PC-3 (cell line): ENCODE measurements around the gene JHY. TPM values are rescaled to one million over a fixed set of nuclear protein-coding genes. Genes with fewer than 3 reads are reported as not detected.

Source experiments
- ATAC-seq: fragments of 200-7000 bp; cut with Tn5 transposase; 2 replicates; pipeline ENCODE4 v1.9.1; 2020; ENCODE audit warnings: mild to moderate bottlenecking, moderate library complexity
- BruUV-seq: library from RNA; stranded (reverse); fragments of 400-500 nt; replicated peaks from 2 replicates; lab custom pipeline; 2021; lab: Mats Ljungman, UMichigan
- CTCF ChIA-PET: fragments of 300-600 bp; sonication (Branson Sonifier 250); formaldehyde crosslinking; loops from one replicate; lab custom pipeline; 2022; ENCODE audit warnings: antibody characterized with exemption; lab: Charles Lee
- POLR2A ChIA-PET: fragments of 300-600 bp; sonication (Branson Sonifier 250); formaldehyde crosslinking; loops from one replicate; lab custom pipeline; 2022; ENCODE audit warnings: antibody characterized with exemption; ENCODE audit not compliant: unreplicated experiment; lab: Charles Lee
- DNase-seq: peaks from one replicate; pipeline ENCODE4 v3.0.0-alpha.2; 2015
- H2AFZ ChIP-seq: fragments of 300-600 bp; sonication (generic); 2 replicates; pipeline ENCODE4 v1.6.0; 2016; ENCODE audit warnings: antibody characterized with exemption, low read length
- H3F3A ChIP-seq: fragments of 300-600 bp; sonication (generic); one replicate; pipeline ENCODE4 v1.6.0; 2017; ENCODE audit warnings: antibody characterized with exemption, low read length, control low read depth, mild to moderate bottlenecking; ENCODE audit not compliant: unreplicated experiment
- H3K27ac ChIP-seq: fragments of 300-600 bp; sonication (generic); 2 replicates; pipeline ENCODE4 v1.5.1; 2016; ENCODE audit warnings: mild to moderate bottlenecking, low read length
- H3K27me3 ChIP-seq: fragments of 300-600 bp; sonication (generic); 2 replicates; pipeline ENCODE4 v1.6.1; 2016; ENCODE audit warnings: low read length, mixed read lengths
- H3K36me3 ChIP-seq: fragments of 300-600 bp; sonication (generic); 2 replicates; pipeline ENCODE4 v1.6.1; 2016; ENCODE audit warnings: low read depth, mixed run types, low read length, mixed read lengths
- H3K4me1 ChIP-seq: fragments of 300-600 bp; sonication (generic); 2 replicates; pipeline ENCODE4 v1.5.1; 2016; ENCODE audit warnings: low read length; ENCODE audit not compliant: insufficient read depth
- H3K4me2 ChIP-seq: fragments of 300-600 bp; sonication (generic); 2 replicates; pipeline ENCODE4 v1.6.0; 2016; ENCODE audit warnings: low read length
- H3K4me3 ChIP-seq: fragments of 300-600 bp; sonication (generic); 2 replicates; pipeline ENCODE4 v1.5.1; 2016; ENCODE audit warnings: mild to moderate bottlenecking, low read length, mixed read lengths
- H3K79me2 ChIP-seq: fragments of 300-600 bp; sonication (generic); 2 replicates; pipeline ENCODE4 v1.6.1; 2017; ENCODE audit warnings: low read length, mixed read lengths
- H3K9ac ChIP-seq: fragments of 300-600 bp; sonication (generic); 2 replicates; pipeline ENCODE4 v1.6.0; 2016; ENCODE audit warnings: mild to moderate bottlenecking, low read length
- H3K9me2 ChIP-seq: fragments of 300-600 bp; sonication (generic); replicated peaks from 2 replicates; pipeline ENCODE4 v1.6.1; 2016; ENCODE audit warnings: mixed run types, low read length, mixed read lengths
- H3K9me3 ChIP-seq: fragments of 300-600 bp; sonication (generic); 2 replicates; pipeline ENCODE4 v1.6.1; 2016; ENCODE audit warnings: low read length, mixed read lengths
- H4K20me1 ChIP-seq: fragments of 300-600 bp; sonication (generic); 2 replicates; pipeline ENCODE4 v1.6.1; 2016; ENCODE audit warnings: low read length, mixed read lengths
- EZH2 ChIP-seq: fragments of 300-600 bp; sonication (generic); IDR thresholded peaks from one replicate; pipeline ENCODE4 v1.6.1; 2017; ENCODE audit warnings: antibody characterized with exemption, mild to moderate bottlenecking, low read length; ENCODE audit not compliant: unreplicated experiment
- EZH2phosphoT487 ChIP-seq: fragments of 300-600 bp; sonication (generic); IDR thresholded peaks from 2 replicates; pipeline ENCODE4 v1.6.1; 2018; ENCODE audit warnings: mild to moderate bottlenecking, antibody characterized with exemption, low read length, borderline replicate concordance
- intact Hi-C: fragments of 100-400 bp; cut with micrococcal nuclease; formaldehyde crosslinking; loops from 2 replicates; pipeline ENCODE4 v1.9.0; 2023
- total RNA-seq: library from RNA; depleted of rRNA; stranded (reverse); fragments of >200 nt; gene quantifications from 2 replicates; pipeline ENCODE4 v1.2.3, GENCODE V29; 2014
- TF ChIP-seq, protein P1 (sequence below): fragments of 300-600 bp; sonication (generic); conservative IDR thresholded peaks from 2 replicates; pipeline ENCODE4 v1.5.1; 2017; ENCODE audit warnings: antibody characterized with exemption, low read depth, mild to moderate bottlenecking, low read length

The JHY gene
- total RNA-seq, 1 experiment from 2014 or later = 4.9 TPM

DNA sequence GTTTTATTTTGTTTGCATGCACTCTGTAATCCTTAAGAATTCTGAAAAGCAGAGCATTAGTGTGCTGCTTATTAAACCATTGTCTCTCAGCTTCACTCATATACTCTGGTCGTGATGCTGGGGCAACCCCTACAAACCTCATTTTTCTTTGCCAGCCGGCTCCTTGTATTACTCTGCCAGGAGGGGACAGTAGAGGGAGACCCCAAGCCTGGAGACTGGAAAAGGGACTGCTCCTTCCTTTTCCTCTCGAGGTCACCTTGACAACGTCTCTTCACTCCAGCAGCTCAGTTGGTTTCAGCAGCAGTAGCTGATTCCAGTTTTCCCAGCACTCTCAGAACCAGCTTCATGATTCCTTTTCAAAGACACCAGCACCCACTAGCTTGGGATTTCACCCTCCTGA, 2.8 kb upstream of the JHY start:
- Histone ChIP-seq H3K4me1 (peaks cover 16% of the 10 kb centered on the region), H3K9ac (no peak overlapping the region), H3K4me2 (no peak overlapping the region), H3K9me3 (no peaks in the 10 kb centered on the region), H3K79me2 (peaks cover 4% of the 10 kb centered on the region; the same call in 1 of the 2 replicates), H3K9me2 (no peaks in the 10 kb centered on the region), H3K27me3 (no peaks in the 10 kb centered on the region), H3K27ac (no peak overlapping the region), H3K36me3 (no peaks in the 10 kb centered on the region), H3F3A (no peaks in the 10 kb centered on the region), H3K4me3 (no peak overlapping the region), H2AFZ (no peak overlapping the region), H4K20me1 (no peaks in the 10 kb centered on the region)
- DNase-seq (no peak), ATAC-seq (no peak)
- intact Hi-C loops = no loop called here
- CTCF ChIA-PET = interaction anchor here (0.6 kb wide), 1 partner anchor 174 kb away, joined by 4 read pairs; no protein-coding TSS in a partner anchor
- TF ChIP-seq, protein P1, sequence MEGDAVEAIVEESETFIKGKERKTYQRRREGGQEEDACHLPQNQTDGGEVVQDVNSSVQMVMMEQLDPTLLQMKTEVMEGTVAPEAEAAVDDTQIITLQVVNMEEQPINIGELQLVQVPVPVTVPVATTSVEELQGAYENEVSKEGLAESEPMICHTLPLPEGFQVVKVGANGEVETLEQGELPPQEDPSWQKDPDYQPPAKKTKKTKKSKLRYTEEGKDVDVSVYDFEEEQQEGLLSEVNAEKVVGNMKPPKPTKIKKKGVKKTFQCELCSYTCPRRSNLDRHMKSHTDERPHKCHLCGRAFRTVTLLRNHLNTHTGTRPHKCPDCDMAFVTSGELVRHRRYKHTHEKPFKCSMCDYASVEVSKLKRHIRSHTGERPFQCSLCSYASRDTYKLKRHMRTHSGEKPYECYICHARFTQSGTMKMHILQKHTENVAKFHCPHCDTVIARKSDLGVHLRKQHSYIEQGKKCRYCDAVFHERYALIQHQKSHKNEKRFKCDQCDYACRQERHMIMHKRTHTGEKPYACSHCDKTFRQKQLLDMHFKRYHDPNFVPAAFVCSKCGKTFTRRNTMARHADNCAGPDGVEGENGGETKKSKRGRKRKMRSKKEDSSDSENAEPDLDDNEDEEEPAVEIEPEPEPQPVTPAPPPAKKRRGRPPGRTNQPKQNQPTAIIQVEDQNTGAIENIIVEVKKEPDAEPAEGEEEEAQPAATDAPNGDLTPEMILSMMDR = no peak
- TF ChIP-seq EZH2 = no peak
- no peak for TF ChIP-seq EZH2phosphoT487
- POLR2A ChIA-PET = no interaction called here
- no TSS peak for BruUV-seq

DNA sequence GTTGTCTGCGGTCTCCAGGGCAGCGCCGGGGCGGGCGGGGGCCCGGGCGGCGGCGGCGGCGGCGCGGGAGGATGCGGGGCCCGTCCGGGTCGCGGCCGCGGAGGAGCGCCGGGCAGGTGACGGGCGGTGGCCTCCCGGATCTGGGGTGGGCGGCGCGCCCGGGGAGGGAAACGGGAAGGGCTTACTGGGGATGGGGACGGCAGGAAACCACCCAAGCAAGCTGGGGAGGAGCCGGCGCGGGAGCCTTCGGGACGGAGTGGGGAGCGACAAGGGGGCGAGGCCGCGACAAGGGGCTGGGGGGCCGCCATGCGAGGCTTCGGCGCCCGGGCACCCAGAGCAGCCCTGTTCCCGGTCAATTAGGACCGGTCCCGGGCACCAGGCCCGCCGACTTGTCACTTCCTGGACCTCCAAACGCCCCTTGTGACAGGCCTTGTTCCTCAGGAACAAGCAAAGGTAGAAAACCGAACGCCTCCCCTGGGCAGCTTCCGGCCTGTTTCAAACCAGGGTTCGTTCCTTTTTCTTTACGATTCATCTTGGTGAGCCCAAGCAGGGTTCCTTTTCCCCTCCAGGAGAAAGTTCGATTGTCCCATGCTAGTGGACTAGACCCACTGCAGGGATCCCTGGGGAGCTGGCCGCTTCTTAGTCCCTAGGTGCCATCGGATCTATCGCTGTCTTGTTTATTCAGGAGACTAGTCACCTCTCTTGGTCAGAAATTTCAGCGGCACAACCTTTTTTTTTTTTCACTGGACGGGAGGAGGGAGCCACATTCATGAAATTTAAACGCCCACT, 492 bp downstream of the JHY start:
- ChIA-PET POLR2A (interaction anchor here (0.5 to 0.9 kb wide), 8 partner anchors 26 to 739 kb away, joined by 3 to 14 read pairs (median 10); no protein-coding TSS in a partner anchor), CTCF (interaction anchor here (0.6 to 1.1 kb wide), 2 partner anchors 20 to 138 kb away, joined by 3 to 4 read pairs; no protein-coding TSS in a partner anchor)
- ATAC-seq = peak; percentile 81
- peak overlapping the region; percentile 96 for H2AFZ ChIP-seq
- peak overlapping the region; percentile 77 for H3K9ac ChIP-seq
- BruUV-seq = TSS peak; percentile 90
- H3K4me3 ChIP-seq = peak overlapping the region; percentile 73
- peak; percentile 83 for DNase-seq
- peaks cover 16% of the 10 kb centered on the region for H3K4me1 ChIP-seq
- H3K9me2 ChIP-seq = no peaks in the 10 kb centered on the region
- no peaks in the 10 kb centered on the region for H3F3A ChIP-seq
- intact Hi-C loops = loop anchor here (2.0 kb wide), 1 partner anchor 20 kb away; no protein-coding TSS in a partner anchor
- H3K27me3 ChIP-seq = no peaks in the 10 kb centered on the region
- peak overlapping the region; percentile 65 for H3K27ac ChIP-seq
- H4K20me1 ChIP-seq = no peaks in the 10 kb centered on the region
- no peak for TF ChIP-seq EZH2
- TF ChIP-seq, protein P1 = no peak
- TF ChIP-seq EZH2phosphoT487 = no peak
- peak overlapping the region; percentile 77 for H3K4me2 ChIP-seq
- H3K36me3 ChIP-seq = no peaks in the 10 kb centered on the region
- peaks cover 4% of the 10 kb centered on the region; the same call in 1 of the 2 replicates for H3K79me2 ChIP-seq
- H3K9me3 ChIP-seq = no peaks in the 10 kb centered on the region
